A673 (cell line): ENCODE results near the gene DARS1. TPM values are rescaled to one million over a fixed set of nuclear protein-coding genes. Genes with fewer than 3 reads are reported as not detected.

Experiments
- BruUV-seq: library from RNA; stranded (reverse); fragments of 400-500 nt; replicated peaks from 2 replicates; lab custom pipeline; 2021; lab: Mats Ljungman, UMichigan
- CTCF ChIA-PET: fragments of 300-600 bp; sonication (Branson Sonifier 250); formaldehyde crosslinking; loops from one replicate; lab custom pipeline; 2022; ENCODE audit warnings: antibody characterized with exemption; lab: Charles Lee
- POLR2A ChIA-PET: fragments of 300-600 bp; sonication (Branson Sonifier 250); formaldehyde crosslinking; loops from one replicate; lab custom pipeline; 2022; ENCODE audit warnings: antibody characterized with exemption; ENCODE audit not compliant: low non-redundant PET; lab: Charles Lee
- DNase-seq: peaks from one replicate; pipeline ENCODE4 v3.0.0-alpha.2; 2015; ENCODE audit warnings: low spot score
- H3K27ac ChIP-seq: fragments of 200-600 bp; sonication (generic); 2 replicates; pipeline ENCODE4 v1.5.1; 2016; ENCODE audit warnings: mixed run types, low read depth, mild to moderate bottlenecking, mixed read lengths, antibody characterized with exemption, low read length; ENCODE audit not compliant: poor library complexity, severe bottlenecking
- H3K27me3 ChIP-seq: fragments of 200-600 bp; sonication (generic); replicated peaks from 2 replicates; pipeline ENCODE4 v1.6.1; 2017; ENCODE audit warnings: mixed run types, low read depth, mild to moderate bottlenecking, mixed read lengths, antibody characterized with exemption, low read length; ENCODE audit not compliant: insufficient read depth, poor library complexity
- H3K36me3 ChIP-seq: fragments of 200-600 bp; sonication (generic); 2 replicates; pipeline ENCODE4 v1.6.1; 2016; ENCODE audit warnings: mixed run types, mild to moderate bottlenecking, mixed read lengths, antibody characterized with exemption, low read length; ENCODE audit not compliant: insufficient read depth, poor library complexity, severe bottlenecking
- H3K4me1 ChIP-seq: fragments of 200-600 bp; sonication (generic); 2 replicates; pipeline ENCODE4 v1.6.1; 2017; ENCODE audit warnings: mixed run types, mild to moderate bottlenecking, mixed read lengths, antibody characterized with exemption, low read length; ENCODE audit not compliant: insufficient read depth, poor library complexity, severe bottlenecking
- H3K4me3 ChIP-seq: fragments of 200-600 bp; sonication (generic); 2 replicates; pipeline ENCODE4 v1.5.1; 2016; ENCODE audit warnings: low read depth, mixed run types, mild to moderate bottlenecking, mixed read lengths, low read length; ENCODE audit not compliant: poor library complexity, severe bottlenecking
- H3K9me3 ChIP-seq: fragments of 200-600 bp; sonication (generic); 2 replicates; pipeline ENCODE4 v1.6.1; 2016; ENCODE audit warnings: mixed run types, low read depth, mild to moderate bottlenecking, mixed read lengths, antibody characterized with exemption, low read length; ENCODE audit not compliant: poor library complexity, severe bottlenecking
- EZH2 ChIP-seq: fragments of 200-600 bp; sonication (generic); IDR thresholded peaks from 2 replicates; pipeline ENCODE4 v1.6.1; 2017; ENCODE audit warnings: borderline replicate concordance, low read depth, mild to moderate bottlenecking, mixed read lengths, antibody characterized with exemption, low read length; ENCODE audit not compliant: poor library complexity, severe bottlenecking
- intact Hi-C: fragments of 100-400 bp; cut with micrococcal nuclease; formaldehyde crosslinking; loops from one replicate; pipeline ENCODE4 v1.10.0; 2022; ENCODE audit not compliant: unreplicated experiment
- total RNA-seq: library from RNA; stranded (reverse); gene quantifications from 2 replicates; pipeline ENCODE4 v1.2.3, GENCODE V29; 2021
- TF ChIP-seq, protein P1 (sequence below): fragments of 300-800, 200-600 bp; sonication (generic); conservative IDR thresholded peaks from 2 replicates; pipeline ENCODE4 v1.5.1; 2017; ENCODE audit warnings: low read depth, mild to moderate bottlenecking, antibody characterized with exemption, low read length, moderate library complexity, mixed read lengths

Gene DARS1
- total RNA-seq, 1 experiment from 2014 or later, result 63.6 TPM

DNA sequence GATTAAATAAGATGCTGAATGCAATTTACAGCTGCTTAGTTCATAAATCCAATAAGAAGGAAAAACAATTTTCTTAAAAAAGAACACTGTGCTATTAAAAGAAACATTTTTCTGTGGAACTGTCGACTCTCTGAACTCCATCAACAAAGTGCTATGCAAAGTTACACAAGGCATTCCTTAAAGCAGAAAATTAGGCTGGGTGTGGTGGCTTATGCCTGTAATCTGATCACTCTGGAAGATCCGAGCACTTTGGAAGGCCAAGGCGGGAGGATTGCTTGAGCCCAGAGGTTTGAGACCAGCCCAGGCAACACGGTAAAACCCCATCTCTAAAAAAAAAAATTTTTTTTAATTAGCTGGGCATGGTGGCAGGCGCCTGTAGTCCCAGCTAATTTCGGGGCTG lies 122.2 kb downstream of the DARS1 start:
- no peaks in the 10 kb centered on the region for H3K27me3 ChIP-seq
- ChIA-PET POLR2A (no interaction called here), CTCF (no interaction called here)
- no peak overlapping the region for H3K4me3 ChIP-seq
- H3K4me1 ChIP-seq, result no peaks in the 10 kb centered on the region
- no peaks in the 10 kb centered on the region for H3K9me3 ChIP-seq
- H3K36me3 ChIP-seq, result peaks cover 93% of the 10 kb centered on the region
- BruUV-seq, result no TSS peak
- TF ChIP-seq EZH2, result no peak
- TF ChIP-seq, protein P1, sequence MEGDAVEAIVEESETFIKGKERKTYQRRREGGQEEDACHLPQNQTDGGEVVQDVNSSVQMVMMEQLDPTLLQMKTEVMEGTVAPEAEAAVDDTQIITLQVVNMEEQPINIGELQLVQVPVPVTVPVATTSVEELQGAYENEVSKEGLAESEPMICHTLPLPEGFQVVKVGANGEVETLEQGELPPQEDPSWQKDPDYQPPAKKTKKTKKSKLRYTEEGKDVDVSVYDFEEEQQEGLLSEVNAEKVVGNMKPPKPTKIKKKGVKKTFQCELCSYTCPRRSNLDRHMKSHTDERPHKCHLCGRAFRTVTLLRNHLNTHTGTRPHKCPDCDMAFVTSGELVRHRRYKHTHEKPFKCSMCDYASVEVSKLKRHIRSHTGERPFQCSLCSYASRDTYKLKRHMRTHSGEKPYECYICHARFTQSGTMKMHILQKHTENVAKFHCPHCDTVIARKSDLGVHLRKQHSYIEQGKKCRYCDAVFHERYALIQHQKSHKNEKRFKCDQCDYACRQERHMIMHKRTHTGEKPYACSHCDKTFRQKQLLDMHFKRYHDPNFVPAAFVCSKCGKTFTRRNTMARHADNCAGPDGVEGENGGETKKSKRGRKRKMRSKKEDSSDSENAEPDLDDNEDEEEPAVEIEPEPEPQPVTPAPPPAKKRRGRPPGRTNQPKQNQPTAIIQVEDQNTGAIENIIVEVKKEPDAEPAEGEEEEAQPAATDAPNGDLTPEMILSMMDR, result no peak
- no peak overlapping the region for H3K27ac ChIP-seq
- intact Hi-C loops, result no loop called here
- DNase-seq, result no peak

DNA sequence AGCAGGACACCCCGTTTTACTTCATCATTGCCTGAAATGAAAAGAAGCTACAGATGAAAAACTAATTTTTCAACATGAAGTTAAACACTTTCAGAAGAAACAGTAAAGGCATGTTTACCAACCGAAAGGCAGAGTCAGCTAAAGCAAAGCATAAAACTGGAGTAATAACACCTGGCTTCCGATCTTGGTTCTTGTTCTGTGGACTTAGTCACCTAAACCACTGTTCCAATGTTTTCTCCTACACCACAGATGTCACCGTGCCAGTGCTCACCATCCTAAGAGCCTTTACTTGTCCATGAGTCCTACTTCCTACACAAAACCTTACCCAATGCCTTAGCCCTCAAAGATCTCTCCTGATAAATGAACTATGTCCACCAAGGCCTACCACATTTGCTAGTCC lies 122.7 kb downstream of the DARS1 start:
- intact Hi-C loops, result no loop called here
- Histone ChIP-seq H3K4me3 (no peak overlapping the region), H3K27me3 (no peaks in the 10 kb centered on the region), H3K4me1 (no peaks in the 10 kb centered on the region), H3K27ac (no peak overlapping the region), H3K36me3 (peaks cover 91% of the 10 kb centered on the region), H3K9me3 (no peaks in the 10 kb centered on the region)
- ChIA-PET CTCF (no interaction called here), POLR2A (no interaction called here)
- no peak for DNase-seq
- TF ChIP-seq, protein P1, result no peak
- no peak for TF ChIP-seq EZH2
- BruUV-seq, result no TSS peak

Other genes with a start within 250 kb of the DARS1 start
- 117 and 123 TPM in 2 replicates for gene UBXN4, start 243.8 kb downstream of the DARS1 start, total RNA-seq
- 0.37 and 0.39 TPM in 2 replicates for gene LCT, start 148.4 kb downstream of the DARS1 start, total RNA-seq
- 101 and 111 TPM in 2 replicates for gene MCM6, start 109.2 kb downstream of the DARS1 start, total RNA-seq
- gene CXCR4, start 132.5 kb upstream of the DARS1 start, total RNA-seq, result 1.5 and 3.6 TPM in 2 replicates